Caco-2 (cell line): ENCODE results near the gene ZNF134. TPM values are rescaled to one million over a fixed set of nuclear protein-coding genes. Genes with fewer than 3 reads are reported as not detected.

Experiments
- BruUV-seq: library from RNA; stranded (reverse); fragments of 400-500 nt; replicated peaks from 2 replicates; lab custom pipeline; 2021; lab: Mats Ljungman, UMichigan
- CTCF ChIA-PET: fragments of 300-600 bp; sonication (Branson Sonifier 250); formaldehyde crosslinking; loops from one replicate; lab custom pipeline; 2022; ENCODE audit warnings: antibody characterized with exemption; lab: Charles Lee
- POLR2A ChIA-PET: fragments of 300-600 bp; sonication (Branson Sonifier 250); formaldehyde crosslinking; loops from one replicate; lab custom pipeline; 2022; ENCODE audit warnings: antibody characterized with exemption; lab: Charles Lee
- DNase-seq, 2 experiments: peaks; one replicate each; pipeline versions ENCODE4 v3.0.0 to v3.0.0-alpha.2; 2020 to 2022
- H3K27me3 ChIP-seq: replicated peaks from 2 replicates; pipeline ENCODE4 v1.6.0; 2011; ENCODE audit warnings: low read length; ENCODE audit not compliant: control insufficient read depth, insufficient read depth
- H3K36me3 ChIP-seq: 2 replicates; pipeline ENCODE4 v1.5.1; 2011; ENCODE audit warnings: low read length; ENCODE audit not compliant: control insufficient read depth, insufficient read depth
- H3K4me1 ChIP-seq: fragments of 250-450 bp; sonication (Bioruptor Pico); 2 replicates; pipeline ENCODE4 v1.5.1; 2020; ENCODE audit warnings: mild to moderate bottlenecking
- H3K4me3 ChIP-seq: 2 replicates; pipeline ENCODE4 v1.5.1; 2011; ENCODE audit warnings: low read depth, mild to moderate bottlenecking, control low read depth, low read length
- H3K9me3 ChIP-seq: fragments of 250-450 bp; sonication (Bioruptor Pico); 2 replicates; pipeline ENCODE4 v1.5.1; 2020; ENCODE audit warnings: mild to moderate bottlenecking, moderate library complexity
- H3K27ac Mint-ChIP-seq: one replicate; pipeline ENCODE4 v1.8.0; 2022; ENCODE audit warnings: mixed read lengths; ENCODE audit not compliant: unreplicated experiment
- H3K27me3 Mint-ChIP-seq: one replicate; pipeline ENCODE4 v1.8.0; 2022; ENCODE audit warnings: mixed read lengths; ENCODE audit not compliant: insufficient read depth, unreplicated experiment
- H3K36me3 Mint-ChIP-seq: one replicate; pipeline ENCODE4 v1.8.0; 2022; ENCODE audit warnings: mild to moderate bottlenecking, mixed read lengths; ENCODE audit not compliant: insufficient read depth, unreplicated experiment
- H3K4me1 Mint-ChIP-seq: one replicate; pipeline ENCODE4 v1.8.0; 2022; ENCODE audit warnings: low read depth, mixed read lengths; ENCODE audit not compliant: unreplicated experiment
- H3K4me3 Mint-ChIP-seq: one replicate; pipeline ENCODE4 v1.8.0; 2022; ENCODE audit warnings: mild to moderate bottlenecking, moderate library complexity, mixed read lengths; ENCODE audit not compliant: unreplicated experiment
- H3K9me3 Mint-ChIP-seq: one replicate; pipeline ENCODE4 v1.8.0; 2022; ENCODE audit warnings: mixed read lengths; ENCODE audit not compliant: unreplicated experiment
- intact Hi-C: fragments of 100-400 bp; cut with micrococcal nuclease; formaldehyde crosslinking; loops from one replicate; pipeline ENCODE4 v1.10.0; 2022; ENCODE audit not compliant: unreplicated experiment
- total RNA-seq: library from RNA; stranded (reverse); gene quantifications from 2 replicates; pipeline ENCODE4 v1.2.3, GENCODE V29; 2022
- TF ChIP-seq, protein P1 (sequence below), 2 experiments: fragments of 200-600 bp in 1 of 2; IDR thresholded peaks; 1 replicate in 1 of 2; 2 replicates in 1 of 2; pipeline versions ENCODE4 v1.5.1 to v1.8.0; 2011 to 2022; ENCODE audit warnings: antibody characterized with exemption in 1 of 2, control low read depth in 1 of 2, inconsistent platforms in 1 of 2, low read depth in 1 of 2, low read length in 1 of 2, mild to moderate bottlenecking in 1 of 2, moderate library complexity in 1 of 2; ENCODE audit not compliant: insufficient read depth in 1 of 2, severe bottlenecking in 1 of 2, unreplicated experiment in 1 of 2

The ZNF134 gene
- total RNA-seq, 1 experiment from 2014 or later, result 6.6 TPM

DNA sequence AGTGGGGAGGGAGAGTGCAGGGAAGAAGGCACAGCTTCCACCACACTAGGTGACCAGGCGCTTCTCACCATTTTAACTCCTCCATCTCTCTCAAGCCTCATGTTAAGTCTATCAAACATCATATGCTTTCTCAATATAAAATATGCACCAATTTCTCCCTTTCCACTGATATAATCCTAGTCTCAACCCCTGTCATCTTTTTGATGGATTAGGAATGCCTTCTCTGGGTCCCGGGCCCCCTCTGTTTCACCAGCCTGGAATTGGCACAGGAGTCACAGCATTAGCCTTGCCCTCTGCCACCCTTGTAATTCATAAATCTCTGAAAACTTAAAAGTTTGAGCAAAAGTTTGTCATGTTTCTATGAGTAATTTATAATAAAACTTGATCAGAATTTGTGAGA is 54.6 kb downstream of the ZNF134 start, which contains the start of gene ZSCAN4:
Gene ZSCAN4, plus strand, starts transcription at position 301 of the 400 bp plus-strand sequence. CDS start 7,211 bp downstream, outside the sequence.
- no TSS peak for BruUV-seq
- POLR2A ChIA-PET, result no interaction called here
- TF ChIP-seq, protein P1, sequence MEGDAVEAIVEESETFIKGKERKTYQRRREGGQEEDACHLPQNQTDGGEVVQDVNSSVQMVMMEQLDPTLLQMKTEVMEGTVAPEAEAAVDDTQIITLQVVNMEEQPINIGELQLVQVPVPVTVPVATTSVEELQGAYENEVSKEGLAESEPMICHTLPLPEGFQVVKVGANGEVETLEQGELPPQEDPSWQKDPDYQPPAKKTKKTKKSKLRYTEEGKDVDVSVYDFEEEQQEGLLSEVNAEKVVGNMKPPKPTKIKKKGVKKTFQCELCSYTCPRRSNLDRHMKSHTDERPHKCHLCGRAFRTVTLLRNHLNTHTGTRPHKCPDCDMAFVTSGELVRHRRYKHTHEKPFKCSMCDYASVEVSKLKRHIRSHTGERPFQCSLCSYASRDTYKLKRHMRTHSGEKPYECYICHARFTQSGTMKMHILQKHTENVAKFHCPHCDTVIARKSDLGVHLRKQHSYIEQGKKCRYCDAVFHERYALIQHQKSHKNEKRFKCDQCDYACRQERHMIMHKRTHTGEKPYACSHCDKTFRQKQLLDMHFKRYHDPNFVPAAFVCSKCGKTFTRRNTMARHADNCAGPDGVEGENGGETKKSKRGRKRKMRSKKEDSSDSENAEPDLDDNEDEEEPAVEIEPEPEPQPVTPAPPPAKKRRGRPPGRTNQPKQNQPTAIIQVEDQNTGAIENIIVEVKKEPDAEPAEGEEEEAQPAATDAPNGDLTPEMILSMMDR (IDR thresholded peaks at IDR 0.05; ENCODE audit: insufficient read depth in 1 of 2, low read depth in 1 of 2, low read length in 1 of 2, severe bottlenecking in 1 of 2, unreplicated experiment in 1 of 2), result no peak
- no peaks in the 10 kb centered on the region for H3K4me1 Mint-ChIP-seq
- H3K4me1 ChIP-seq, result no peaks in the 10 kb centered on the region
- intact Hi-C loops, result no loop called here
- no peak for DNase-seq
- H3K36me3 Mint-ChIP-seq, result no peaks in the 10 kb centered on the region
- H3K4me3 ChIP-seq, result no peak within 1 kb of the TSS
- H3K36me3 ChIP-seq, result no peaks in the 10 kb centered on the region
- H3K9me3 Mint-ChIP-seq, result no peaks in the 10 kb centered on the region
- CTCF ChIA-PET, result no interaction called here
- H3K4me3 Mint-ChIP-seq, result no peak within 1 kb of the TSS
- H3K27me3 Mint-ChIP-seq, result peaks cover 5% of the 10 kb centered on the region
- no peaks in the 10 kb centered on the region for H3K9me3 ChIP-seq
- H3K27ac Mint-ChIP-seq, result no peak within 1 kb of the TSS
- no peaks in the 10 kb centered on the region for H3K27me3 ChIP-seq

DNA sequence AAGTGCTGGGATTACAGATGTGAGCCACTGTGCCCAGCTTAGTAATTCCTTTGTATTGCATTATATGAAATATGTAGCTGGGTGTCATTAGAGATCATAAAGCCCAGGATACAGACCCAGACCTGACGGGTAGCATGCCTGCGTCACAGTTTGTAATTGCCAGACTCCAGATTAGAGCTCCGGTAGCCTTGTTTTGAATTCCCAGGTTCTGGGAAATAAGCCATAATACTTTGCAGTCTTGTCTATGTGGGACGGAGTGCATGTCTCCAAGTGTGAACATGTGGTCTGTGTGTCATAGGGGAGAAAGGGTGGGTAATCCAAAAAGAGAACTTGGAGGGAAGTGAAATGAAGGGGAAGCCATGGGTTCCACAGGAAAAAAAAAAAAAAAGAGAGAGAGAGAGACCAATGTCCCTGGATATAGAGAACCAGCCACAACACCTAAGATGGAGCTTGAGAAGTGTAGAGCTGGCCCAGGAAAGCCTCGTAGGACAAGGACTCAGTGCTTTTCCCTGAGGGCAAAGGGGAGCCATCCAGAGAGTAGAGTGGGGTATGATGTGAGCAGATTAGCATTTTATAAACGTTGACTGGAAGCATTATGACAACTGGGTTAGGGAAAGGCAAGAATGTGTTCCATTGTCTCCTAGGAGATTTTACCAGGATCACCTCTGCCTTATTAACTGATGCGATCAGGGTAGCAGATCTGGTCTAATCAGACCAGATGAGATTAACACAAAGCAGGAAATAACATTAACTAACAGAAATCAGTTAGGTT is 57.3 kb downstream of the ZNF134 start:
- H3K36me3 ChIP-seq, result no peaks in the 10 kb centered on the region
- Mint-ChIP-seq H3K27me3 (peaks cover 5% of the 10 kb centered on the region), H3K4me3 (no peak overlapping the region), H3K9me3 (no peaks in the 10 kb centered on the region), H3K36me3 (no peaks in the 10 kb centered on the region), H3K4me1 (no peaks in the 10 kb centered on the region), H3K27ac (no peak overlapping the region)
- no peaks in the 10 kb centered on the region for H3K27me3 ChIP-seq
- BruUV-seq, result no TSS peak
- no peaks in the 10 kb centered on the region for H3K9me3 ChIP-seq
- no peak for DNase-seq
- H3K4me3 ChIP-seq, result no peak overlapping the region
- TF ChIP-seq, protein P1 (IDR thresholded peaks at IDR 0.05; ENCODE audit: insufficient read depth in 1 of 2, low read depth in 1 of 2, low read length in 1 of 2, severe bottlenecking in 1 of 2, unreplicated experiment in 1 of 2), result no peak
- CTCF ChIA-PET, result interaction anchor here (0.7 kb wide), 1 partner anchor 265 kb away, joined by 5 read pairs; no protein-coding TSS in a partner anchor
- POLR2A ChIA-PET, result interaction anchor here (0.5 to 1.4 kb wide), 2 partner anchors 10 to 27 kb away, joined by 3 to 6 read pairs; partner anchors contain the start of gene ZNF551
- H3K4me1 ChIP-seq, result no peaks in the 10 kb centered on the region
- intact Hi-C loops, result no loop called here

DNA sequence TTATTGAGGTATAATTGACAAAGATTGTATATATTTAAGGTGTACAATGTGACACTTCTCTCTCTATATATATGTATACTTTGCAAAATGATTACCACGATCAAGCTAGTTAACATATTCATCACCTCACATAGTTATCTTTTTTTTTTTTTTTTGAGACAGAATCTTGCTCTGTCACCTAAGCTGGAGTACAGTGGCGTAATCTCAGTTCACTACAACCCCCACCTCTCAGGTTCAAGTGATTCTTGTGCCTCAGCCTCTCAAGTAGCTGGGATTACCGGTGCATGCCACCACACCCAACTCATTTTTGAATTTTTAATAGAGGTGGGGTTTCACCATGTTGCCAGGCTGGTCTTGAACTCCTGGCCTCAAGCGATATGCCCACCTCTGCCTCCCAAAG is 58.4 kb downstream of the ZNF134 start:
- H3K27me3 Mint-ChIP-seq, result peaks cover 5% of the 10 kb centered on the region
- H3K9me3 ChIP-seq, result no peaks in the 10 kb centered on the region
- no TSS peak for BruUV-seq
- H3K4me1 Mint-ChIP-seq, result no peaks in the 10 kb centered on the region
- no peaks in the 10 kb centered on the region for H3K36me3 ChIP-seq
- H3K4me1 ChIP-seq, result no peaks in the 10 kb centered on the region
- TF ChIP-seq, protein P1 (IDR thresholded peaks at IDR 0.05; ENCODE audit: insufficient read depth in 1 of 2, low read depth in 1 of 2, low read length in 1 of 2, severe bottlenecking in 1 of 2, unreplicated experiment in 1 of 2), result no peak
- no peak overlapping the region for H3K4me3 Mint-ChIP-seq
- intact Hi-C loops, result no loop called here
- POLR2A ChIA-PET, result no interaction called here
- no peak for DNase-seq
- H3K4me3 ChIP-seq, result no peak overlapping the region
- CTCF ChIA-PET, result no interaction called here
- H3K27me3 ChIP-seq, result no peaks in the 10 kb centered on the region
- no peak overlapping the region for H3K27ac Mint-ChIP-seq
- no peaks in the 10 kb centered on the region for H3K36me3 Mint-ChIP-seq
- H3K9me3 Mint-ChIP-seq, result no peaks in the 10 kb centered on the region

Other genes with a start within 250 kb of the ZNF134 start
- 4.9 and 5.5 TPM in 2 replicates for gene ZNF548, start 224.4 kb upstream of the ZNF134 start, total RNA-seq
- 7.2 and 9.5 TPM in 2 replicates for gene ZNF17, start 203.1 kb upstream of the ZNF134 start, total RNA-seq
- 14.6 and 15.9 TPM in 2 replicates for gene ZNF749, start 178.9 kb upstream of the ZNF134 start, total RNA-seq
- gene VN1R1, start 157.1 kb upstream of the ZNF134 start, total RNA-seq, result 0.11 TPM in 1 of 2 replicates, not detected in the other
- 1.2 and 1.7 TPM in 2 replicates for gene ZNF772, start 136.7 kb upstream of the ZNF134 start, total RNA-seq
- 13.6 and 16.9 TPM in 2 replicates for gene ZNF419, start 126.5 kb upstream of the ZNF134 start, total RNA-seq
- gene ZNF773, start 114.3 kb upstream of the ZNF134 start, total RNA-seq, result 7.7 and 10.0 TPM in 2 replicates
- gene ZNF549, start 86.9 kb upstream of the ZNF134 start, total RNA-seq, result 5.2 and 5.5 TPM in 2 replicates
- 11.2 and 11.5 TPM in 2 replicates for gene ZNF550, start 54.4 kb upstream of the ZNF134 start, total RNA-seq
- gene ZNF416, start 35.3 kb upstream of the ZNF134 start, total RNA-seq, result 5.5 and 6.1 TPM in 2 replicates
- not detected in 2 replicates for gene ZIK1, start 30.1 kb upstream of the ZNF134 start, total RNA-seq
- 8.6 and 8.8 TPM in 2 replicates for gene ZNF530, start 14.4 kb upstream of the ZNF134 start, total RNA-seq
- gene ZNF211, start 18.9 kb downstream of the ZNF134 start, total RNA-seq, result 10.5 and 13.3 TPM in 2 replicates
- gene ZSCAN4, start 54.7 kb downstream of the ZNF134 start, total RNA-seq, result not detected in 2 replicates
- gene ZNF551, start 67.7 kb downstream of the ZNF134 start, total RNA-seq, result 12.7 and 14.8 TPM in 2 replicates
- not detected in 2 replicates for gene ZNF154, start 95.0 kb downstream of the ZNF134 start, total RNA-seq
- not detected in 2 replicates for gene ZNF671, start 113.4 kb downstream of the ZNF134 start, total RNA-seq
- 15.6 and 16.0 TPM in 2 replicates for gene ZNF776, start 132.6 kb downstream of the ZNF134 start, total RNA-seq
- 6.2 and 9.1 TPM in 2 replicates for gene ZNF586, start 155.4 kb downstream of the ZNF134 start, total RNA-seq
- 38.6 and 48.2 TPM in 2 replicates for gene ZNF552, start 200.7 kb downstream of the ZNF134 start, total RNA-seq
- 32.5 and 35.4 TPM in 2 replicates for gene ZNF587B, start 216.1 kb downstream of the ZNF134 start, total RNA-seq
- 70.5 and 78.0 TPM in 2 replicates for gene ZNF587, start 235.6 kb downstream of the ZNF134 start, total RNA-seq